ENCODE data around the gene PYGO2.
"Not testable (repeated sequence)": the region's sequence is repeated elsewhere in the genome, so short reads cannot be mapped to it uniquely, and the experiment has no call there.

The PYGO2 gene

DNA sequence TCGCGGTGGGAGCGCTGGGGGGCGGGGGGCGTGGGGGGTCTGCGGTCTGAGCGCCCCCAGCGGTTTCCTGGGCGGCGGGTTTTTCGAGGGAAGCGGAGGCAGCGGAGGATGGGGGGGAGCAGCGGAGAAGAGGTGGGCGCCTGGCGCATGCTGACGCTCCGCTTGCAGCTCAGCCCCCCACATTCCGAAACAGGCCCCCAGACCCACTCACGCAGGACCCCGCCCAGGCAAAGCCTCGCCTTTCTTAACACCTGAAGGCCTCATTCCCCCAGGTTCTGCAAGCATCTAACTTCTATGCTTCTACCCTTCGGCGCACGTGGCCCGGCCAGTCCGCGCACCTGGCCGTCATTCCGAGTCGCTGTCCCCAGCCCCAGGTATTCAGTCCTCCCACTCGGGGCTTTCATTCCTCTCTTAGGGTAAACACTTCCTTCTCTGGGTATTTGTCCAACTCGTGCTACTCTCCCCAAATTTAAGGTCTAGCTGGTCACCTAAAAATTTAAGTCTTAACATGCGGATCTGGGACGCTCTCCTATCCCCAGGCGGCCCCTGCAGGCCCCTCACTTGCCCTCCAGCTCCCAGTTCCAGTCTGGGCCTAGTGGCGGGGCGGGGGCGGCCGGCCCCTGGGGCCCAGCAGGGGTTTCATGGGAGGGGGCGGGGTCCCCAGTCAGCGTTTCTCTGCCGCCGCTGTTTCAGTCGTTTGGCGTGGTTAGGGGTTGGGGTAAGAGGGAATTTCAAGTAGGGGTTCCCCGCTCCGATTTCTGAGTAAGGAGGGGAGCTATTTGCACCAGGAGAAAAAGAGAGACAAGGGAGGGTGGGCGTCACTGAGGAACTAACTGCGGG is 38.2 kb upstream of the PYGO2 start:
- no peak for DNase-seq (ENCODE audit: low read depth)

DNA sequence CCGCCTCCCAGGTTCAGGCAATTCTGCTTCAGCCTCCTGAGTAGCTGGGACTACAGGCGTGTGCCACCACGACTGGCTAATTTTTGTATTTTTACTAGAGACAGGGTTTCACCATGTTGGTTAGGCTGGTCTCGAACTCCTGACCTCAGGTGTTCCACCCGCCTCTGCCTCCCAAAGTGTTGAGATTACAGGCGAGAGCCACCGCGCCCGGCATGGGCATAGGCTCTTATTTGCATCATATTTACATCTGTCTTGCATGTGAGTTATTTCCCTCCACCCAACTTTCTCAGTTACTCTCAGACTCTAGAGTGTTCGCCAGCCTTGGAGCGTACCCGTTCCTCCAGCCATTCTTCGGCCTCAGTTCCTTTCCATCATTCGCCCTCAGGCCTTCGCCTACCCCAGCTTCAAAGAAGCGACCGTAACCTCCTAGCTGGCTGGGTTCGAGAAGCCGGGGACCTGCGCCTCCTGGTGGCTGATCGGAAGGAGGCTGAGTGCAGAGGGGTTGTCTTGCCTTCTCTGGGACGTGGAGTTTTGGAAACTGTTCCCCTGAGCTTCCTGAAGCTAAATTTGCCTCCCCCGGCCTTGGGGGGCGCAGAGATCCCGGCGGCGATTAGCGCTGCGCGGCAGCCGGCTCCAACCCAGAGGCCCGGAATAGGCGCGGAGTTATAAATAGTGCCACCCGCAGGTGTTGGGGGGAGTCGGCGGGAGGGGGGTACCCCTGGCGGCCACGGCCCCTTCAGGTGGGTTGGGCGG is 37.4 kb upstream of the PYGO2 start:
- DNase-seq (ENCODE audit: low read depth), result peak; percentile 76

DNA sequence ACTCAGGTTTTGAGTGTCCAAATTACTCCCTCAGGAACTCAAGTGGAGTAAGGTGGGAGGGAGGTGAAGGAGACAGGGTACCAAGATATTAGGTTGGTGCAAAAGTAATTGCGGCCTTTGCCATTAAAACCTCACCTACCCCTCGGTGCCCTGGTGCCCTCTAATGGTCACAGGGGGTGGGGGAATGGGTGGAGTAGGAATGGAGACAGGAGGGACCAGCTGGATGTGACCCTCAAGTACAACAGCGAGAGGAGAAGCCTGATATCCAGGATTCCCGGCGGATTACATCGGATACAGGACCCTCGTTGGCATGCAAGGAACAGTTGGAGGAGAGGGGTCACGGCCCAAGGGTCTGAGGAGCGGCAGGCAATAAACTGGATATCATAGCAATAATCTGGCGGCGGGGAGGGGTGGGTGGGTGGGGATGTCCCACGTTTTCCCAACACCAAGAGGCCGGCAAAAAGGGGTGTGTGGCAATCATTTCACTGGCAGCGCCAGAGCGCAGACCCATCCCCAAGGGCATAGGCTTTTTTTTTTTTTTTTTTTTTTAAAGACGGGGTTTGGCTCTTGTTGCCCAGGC is 36.7 kb upstream of the PYGO2 start:
- no peak for DNase-seq (ENCODE audit: low read depth)

GRCh38 chr1:154996966-154997701 is 35.6 kb upstream of the PYGO2 start:
- DNase-seq (ENCODE audit: low read depth), result no peak

DNA sequence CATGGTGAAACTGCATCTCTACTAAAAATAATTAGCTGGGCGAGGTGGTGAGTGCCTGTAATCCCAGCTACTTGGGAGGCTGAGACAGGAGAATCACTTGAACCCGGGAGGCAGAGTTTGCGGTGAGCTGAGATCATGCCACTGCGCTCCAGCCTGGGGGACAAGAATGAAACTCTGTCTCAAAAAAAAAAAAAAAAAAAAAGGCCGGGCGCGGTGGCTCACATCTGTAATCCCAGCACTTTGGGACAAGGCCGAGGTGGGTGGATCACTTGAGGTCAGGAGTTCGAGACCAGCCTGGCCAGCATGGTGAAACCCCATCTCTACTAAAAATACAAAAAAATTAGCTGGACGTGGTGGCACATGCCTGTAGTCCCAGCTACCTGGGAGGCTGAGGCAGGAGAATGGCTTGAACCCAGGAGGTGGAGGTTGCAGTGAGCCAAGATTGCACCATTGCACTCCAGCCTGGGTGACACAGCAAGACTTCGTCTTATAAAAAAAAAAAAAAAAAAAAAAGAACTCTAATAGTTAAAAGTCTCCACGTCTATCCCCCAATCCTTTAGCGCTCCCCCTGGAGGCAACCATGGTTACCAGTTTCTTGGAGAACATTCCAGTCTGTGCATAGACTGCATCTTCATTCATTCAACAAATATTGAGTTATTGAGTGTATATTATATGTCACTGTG is 33.9 kb upstream of the PYGO2 start:
- peak; percentile 88 for DNase-seq (ENCODE audit: low read depth)

DNA sequence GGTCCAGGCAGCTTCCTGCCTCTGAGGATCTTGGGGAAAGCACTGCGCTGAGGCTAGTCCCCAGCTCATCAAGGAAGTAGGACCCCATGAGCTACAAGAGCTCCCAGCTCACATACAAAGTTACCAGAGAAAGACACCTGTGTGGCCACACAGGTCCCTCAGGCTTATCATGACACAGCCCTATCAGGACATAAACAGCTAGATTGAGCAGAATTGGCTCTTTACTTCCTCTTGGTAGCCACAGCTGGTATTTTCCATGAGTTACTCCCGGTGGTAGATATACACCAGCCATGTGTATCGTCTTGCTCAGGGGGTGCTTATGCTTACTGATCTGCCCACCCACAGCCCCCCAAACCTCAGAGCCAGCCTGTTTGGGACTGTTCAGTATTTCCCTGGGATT is 33.0 kb upstream of the PYGO2 start:
- DNase-seq (ENCODE audit: low read depth), result no peak

- no peak for DNase-seq (ENCODE audit: low read depth)
Measured at GRCh38 chr1:154994269-154994587, 32.6 kb upstream of the PYGO2 start.

DNA sequence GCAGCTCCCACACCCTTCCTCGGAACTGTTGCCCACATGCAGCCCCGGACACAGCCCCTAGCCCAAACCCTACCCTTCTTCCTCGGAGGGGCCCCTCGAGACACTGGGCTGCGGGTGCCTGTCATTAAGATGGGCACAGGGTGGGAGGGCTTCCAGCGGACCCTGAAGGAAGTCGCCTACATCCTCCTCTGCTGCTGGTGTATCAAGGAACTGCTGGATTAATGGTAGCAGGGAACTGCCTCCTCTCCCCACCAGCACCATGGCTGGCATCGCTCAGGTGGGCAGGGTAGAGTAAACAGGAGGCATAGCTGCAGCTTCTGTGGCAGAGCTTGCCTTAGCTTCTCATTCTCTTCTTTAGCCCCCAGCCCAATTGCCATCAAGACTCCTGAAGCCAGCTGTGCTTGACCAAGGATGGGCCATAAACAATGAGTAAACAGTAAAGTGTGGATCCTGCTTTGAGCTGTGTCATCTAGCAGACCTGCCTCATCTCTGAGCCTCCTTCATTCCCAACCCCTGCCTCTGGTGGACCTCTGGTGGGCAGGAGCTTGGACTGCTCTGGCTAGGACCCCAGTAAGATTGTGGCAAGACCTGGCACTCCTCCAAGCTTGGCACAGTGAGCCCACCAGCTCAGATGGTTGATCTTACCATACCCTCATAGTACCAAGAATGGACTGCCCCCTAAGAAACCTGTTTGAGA is 32.1 kb upstream of the PYGO2 start, which contains the start of gene LENEP:
LENEP (plus strand) TSS at position 15 of the 697 bp plus-strand sequence; CDS start at position 37, 22 bp downstream.
- DNase-seq (ENCODE audit: low read depth), result no peak

DNA sequence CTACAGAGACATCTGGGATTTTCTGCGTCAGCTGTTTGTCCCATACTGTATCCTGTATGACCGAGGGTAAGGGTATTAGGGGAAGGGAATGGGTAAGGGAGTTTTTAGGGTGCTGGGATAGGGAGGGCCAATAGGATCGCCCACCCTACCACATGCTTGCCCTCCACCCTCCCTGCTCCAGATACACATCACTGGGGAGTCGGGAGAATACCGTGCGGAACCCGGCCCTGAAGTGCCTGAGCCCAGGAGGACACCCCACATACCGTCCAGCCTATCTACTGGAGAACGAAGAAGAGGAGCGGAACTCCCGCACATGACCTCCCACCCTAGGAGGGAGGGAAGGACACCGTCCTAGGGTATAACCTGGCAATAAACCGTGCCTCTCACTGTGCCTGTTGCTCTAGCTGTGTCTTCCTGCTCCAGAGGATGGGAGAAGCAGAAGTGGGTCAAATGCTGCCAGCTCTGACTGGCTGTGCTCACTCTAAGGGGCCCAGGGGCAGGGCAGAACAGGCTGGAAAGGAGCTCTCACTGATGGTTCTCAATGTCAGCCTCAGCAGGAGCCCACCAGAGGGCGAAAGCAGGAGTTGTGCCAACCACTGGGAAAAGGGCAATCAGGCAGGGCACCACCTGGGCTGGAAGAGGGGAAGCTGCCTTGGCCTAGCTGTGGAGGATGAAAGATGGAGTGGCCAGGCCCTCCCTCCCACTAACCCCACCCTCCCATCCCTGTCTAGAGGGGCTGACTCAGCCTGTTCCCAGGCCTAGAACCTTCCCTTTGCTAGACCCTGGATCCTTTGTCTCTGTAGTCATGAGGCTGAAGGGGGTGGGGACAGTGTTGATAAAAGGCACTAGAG is 31.4 kb upstream of the PYGO2 start:
- peak; percentile 61 for DNase-seq (ENCODE audit: low read depth)

GRCh38 chr1:154990276-154990675 is 28.7 kb upstream of the PYGO2 start:
- DNase-seq (ENCODE audit: low read depth), result no peak

GRCh38 chr1:154989195-154989860 is 27.7 kb upstream of the PYGO2 start:
- no peak for DNase-seq (ENCODE audit: low read depth)

DNA sequence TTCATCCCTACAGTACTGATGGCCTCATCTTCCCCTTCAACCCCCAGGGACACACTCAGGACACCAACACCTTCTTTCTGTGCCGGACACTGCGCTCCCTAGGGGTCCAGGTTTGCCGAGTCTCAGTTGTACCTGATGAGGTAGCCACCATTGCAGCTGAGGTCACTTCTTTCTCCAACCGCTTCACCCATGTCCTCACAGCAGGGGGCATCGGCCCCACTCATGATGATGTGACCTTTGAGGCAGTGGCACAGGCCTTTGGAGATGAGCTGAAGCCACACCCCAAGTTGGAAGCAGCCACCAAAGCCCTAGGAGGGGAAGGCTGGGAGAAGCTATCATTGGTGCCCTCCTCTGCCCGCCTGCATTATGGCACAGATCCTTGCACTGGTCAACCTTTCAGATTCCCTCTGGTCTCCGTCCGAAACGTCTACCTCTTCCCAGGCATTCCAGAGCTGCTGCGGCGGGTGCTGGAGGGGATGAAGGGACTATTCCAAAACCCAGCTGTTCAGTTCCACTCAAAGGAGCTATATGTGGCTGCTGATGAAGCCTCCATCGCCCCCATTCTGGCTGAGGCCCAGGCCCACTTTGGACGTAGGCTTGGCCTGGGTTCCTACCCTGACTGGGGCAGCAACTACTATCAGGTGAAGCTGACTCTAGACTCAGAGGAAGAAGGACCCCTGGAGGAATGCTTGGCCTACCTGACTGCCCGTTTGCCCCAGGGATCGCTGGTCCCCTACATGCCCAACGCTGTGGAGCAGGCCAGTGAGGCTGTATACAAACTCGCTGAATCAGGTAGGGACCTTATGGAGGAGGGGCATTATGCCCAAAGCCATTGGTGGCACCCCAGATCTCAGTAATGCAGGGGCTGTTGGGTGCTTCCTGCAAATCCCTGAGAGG is 26.7 kb upstream of the PYGO2 start:
- DNase-seq (ENCODE audit: low read depth), result no peak

DNA sequence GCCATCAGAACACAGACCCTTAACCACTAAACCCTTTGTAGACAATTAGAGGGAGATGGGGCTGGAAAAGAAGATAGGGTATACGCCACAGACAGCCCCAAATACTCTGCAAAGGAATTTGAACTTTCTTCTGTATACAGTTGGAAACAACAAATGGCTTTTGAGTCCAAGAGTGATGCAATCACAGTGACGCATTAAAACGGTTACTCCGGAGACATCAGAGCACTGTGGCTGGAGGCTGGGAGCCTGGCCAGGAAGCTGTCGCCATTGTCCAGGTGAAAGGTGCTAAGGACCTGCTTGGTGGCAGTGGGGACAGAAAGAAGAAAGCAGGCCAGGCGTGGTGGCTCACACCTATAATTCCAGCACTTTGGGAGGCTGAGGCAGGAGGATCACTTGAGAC is 25.7 kb upstream of the PYGO2 start:
- no peak for DNase-seq (ENCODE audit: low read depth)

- DNase-seq (ENCODE audit: low read depth), result not testable (repeated sequence)
Measured at GRCh38 chr1:154986736-154987135, 25.2 kb upstream of the PYGO2 start.

DNA sequence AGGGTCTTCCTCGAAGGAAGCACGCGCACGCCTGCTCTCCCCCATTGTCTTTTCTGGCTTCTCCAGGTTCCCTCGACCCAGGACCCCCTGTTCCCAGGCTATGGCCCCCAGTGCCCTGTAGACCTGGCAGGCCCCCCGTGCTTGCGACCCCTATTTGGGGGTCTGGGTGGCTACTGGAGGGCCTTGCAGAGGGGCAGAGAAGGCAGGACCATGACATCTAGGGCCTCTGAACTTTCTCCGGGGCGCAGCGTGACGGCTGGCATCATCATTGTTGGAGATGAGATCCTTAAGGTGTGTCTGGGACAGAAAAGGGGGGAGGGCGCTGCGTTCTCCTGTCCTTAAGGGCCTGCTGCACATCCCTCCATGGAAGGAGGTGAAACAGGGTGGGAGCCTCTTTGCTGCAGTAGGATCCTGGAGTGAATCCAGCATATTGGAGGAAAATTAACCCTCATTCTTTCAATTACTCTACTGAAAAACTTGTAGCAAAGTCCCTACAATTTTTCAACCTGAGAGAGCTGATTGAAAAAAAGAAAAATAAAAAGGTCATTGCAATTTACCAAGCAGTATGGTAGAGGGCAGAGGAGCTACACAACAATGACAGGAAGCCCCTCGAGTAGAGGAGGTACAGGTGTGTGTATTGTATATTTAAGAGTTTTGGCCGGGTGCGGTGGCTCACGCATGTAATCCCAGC is 22.3 kb upstream of the PYGO2 start:
- DNase-seq (ENCODE audit: low read depth), result no peak

- DNase-seq (ENCODE audit: low read depth), result peak; percentile 100
Measured at GRCh38 chr1:154982897-154983648, 21.5 kb upstream of the PYGO2 start, which contains the start of gene FLAD1. TSS of gene FLAD1 (plus strand) at chr1:154983344. CDS start at chr1:154983695, 351 bp downstream.

GRCh38 chr1:154982341-154982740 is 20.8 kb upstream of the PYGO2 start:
- no peak for DNase-seq (ENCODE audit: low read depth)
